ENCODE results near the gene SLC9A9. TPM values are rescaled to one million over a fixed set of nuclear protein-coding genes. Genes with fewer than 3 reads are reported as not detected.

The SLC9A9 gene
- total RNA-seq, 1 experiment from 2014 or later, result 1.4 TPM

DNA sequence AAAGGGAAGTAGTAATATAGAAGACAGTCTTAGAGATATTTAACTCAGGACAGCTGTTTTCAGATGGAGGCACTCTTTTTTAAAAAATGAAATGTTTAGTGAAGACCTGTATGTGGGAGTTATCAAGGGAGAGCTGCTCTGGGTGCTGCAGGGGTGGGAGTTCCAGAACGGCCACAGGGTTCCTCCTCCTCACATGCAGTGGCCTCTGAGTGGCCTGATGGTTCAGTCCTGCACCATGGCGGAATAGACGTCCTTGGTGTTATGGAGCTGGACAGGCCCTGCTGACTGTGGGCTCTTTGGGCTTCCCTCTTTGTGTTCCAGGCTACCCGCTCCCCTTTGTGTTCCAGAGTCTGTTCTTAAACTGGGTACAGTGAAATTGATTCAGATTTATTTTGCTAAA lies 602.6 kb downstream of the SLC9A9 start:
- H3K27me3 ChIP-seq (replicated peaks; ENCODE audit: insufficient read depth, low read depth, low read length, poor library complexity), result no peaks in the 10 kb centered on the region
- H3K27ac ChIP-seq (ENCODE audit: low read depth, low read length, poor library complexity, severe bottlenecking), result no peak overlapping the region
- H3K9me3 ChIP-seq (ENCODE audit: low read depth, low read length, poor library complexity, severe bottlenecking), result no peaks in the 10 kb centered on the region
- no peak for DNase-seq (ENCODE audit: low spot score)
- no peaks in the 10 kb centered on the region for H3K4me1 ChIP-seq (ENCODE audit: insufficient read depth, low read length, poor library complexity, severe bottlenecking)
- TF ChIP-seq, protein P1, sequence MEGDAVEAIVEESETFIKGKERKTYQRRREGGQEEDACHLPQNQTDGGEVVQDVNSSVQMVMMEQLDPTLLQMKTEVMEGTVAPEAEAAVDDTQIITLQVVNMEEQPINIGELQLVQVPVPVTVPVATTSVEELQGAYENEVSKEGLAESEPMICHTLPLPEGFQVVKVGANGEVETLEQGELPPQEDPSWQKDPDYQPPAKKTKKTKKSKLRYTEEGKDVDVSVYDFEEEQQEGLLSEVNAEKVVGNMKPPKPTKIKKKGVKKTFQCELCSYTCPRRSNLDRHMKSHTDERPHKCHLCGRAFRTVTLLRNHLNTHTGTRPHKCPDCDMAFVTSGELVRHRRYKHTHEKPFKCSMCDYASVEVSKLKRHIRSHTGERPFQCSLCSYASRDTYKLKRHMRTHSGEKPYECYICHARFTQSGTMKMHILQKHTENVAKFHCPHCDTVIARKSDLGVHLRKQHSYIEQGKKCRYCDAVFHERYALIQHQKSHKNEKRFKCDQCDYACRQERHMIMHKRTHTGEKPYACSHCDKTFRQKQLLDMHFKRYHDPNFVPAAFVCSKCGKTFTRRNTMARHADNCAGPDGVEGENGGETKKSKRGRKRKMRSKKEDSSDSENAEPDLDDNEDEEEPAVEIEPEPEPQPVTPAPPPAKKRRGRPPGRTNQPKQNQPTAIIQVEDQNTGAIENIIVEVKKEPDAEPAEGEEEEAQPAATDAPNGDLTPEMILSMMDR (conservative IDR thresholded peaks at IDR 0.05; ENCODE audit: low read depth, low read length), result no peak
- TF ChIP-seq EZH2 (IDR thresholded peaks at IDR 0.05; ENCODE audit: borderline replicate concordance, low read depth, low read length, poor library complexity, severe bottlenecking), result no peak
- BruUV-seq (replicated peaks), result no TSS peak
- POLR2A ChIA-PET (ENCODE audit: low non-redundant PET), result no interaction called here
- no peaks in the 10 kb centered on the region for H3K36me3 ChIP-seq (ENCODE audit: insufficient read depth, low read length, poor library complexity, severe bottlenecking)
- H3K4me3 ChIP-seq (ENCODE audit: low read depth, low read length, poor library complexity, severe bottlenecking), result no peak overlapping the region
- CTCF ChIA-PET, result no interaction called here
- intact Hi-C loops (cut with micrococcal nuclease; ENCODE audit: unreplicated experiment), result no loop called here

DNA sequence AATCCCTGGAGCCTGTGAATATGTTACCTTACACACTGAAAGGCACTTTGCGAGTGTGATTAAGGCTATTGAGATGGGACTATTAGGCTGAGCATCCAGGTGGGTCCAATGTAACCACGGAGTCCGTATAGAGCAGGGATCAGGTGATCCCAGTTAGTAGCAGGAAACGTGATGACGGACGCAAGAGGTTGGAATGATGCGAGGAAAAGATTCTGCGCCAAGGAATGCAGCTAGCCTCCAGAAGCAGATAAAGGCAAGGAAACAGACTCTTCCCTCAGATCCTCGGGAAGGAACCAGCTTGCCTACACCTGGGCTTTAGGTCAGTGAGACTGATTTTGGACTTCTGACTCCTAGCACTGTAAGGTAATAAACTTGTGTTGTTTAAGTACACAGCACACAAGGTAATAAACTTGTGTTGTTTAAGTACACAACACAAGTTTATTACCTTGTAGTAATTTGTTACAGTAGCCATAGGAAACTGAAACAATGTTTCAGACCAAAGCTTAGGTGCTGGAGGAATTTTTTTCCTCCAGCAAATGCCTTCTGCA lies 603.7 kb downstream of the SLC9A9 start:
- no peaks in the 10 kb centered on the region for H3K27me3 ChIP-seq (replicated peaks; ENCODE audit: insufficient read depth, low read depth, low read length, poor library complexity)
- H3K9me3 ChIP-seq (ENCODE audit: low read depth, low read length, poor library complexity, severe bottlenecking), result no peaks in the 10 kb centered on the region
- CTCF ChIA-PET, result no interaction called here
- no peak overlapping the region for H3K27ac ChIP-seq (ENCODE audit: low read depth, low read length, poor library complexity, severe bottlenecking)
- no peak for DNase-seq (ENCODE audit: low spot score)
- H3K4me3 ChIP-seq (ENCODE audit: low read depth, low read length, poor library complexity, severe bottlenecking), result no peak overlapping the region
- TF ChIP-seq, protein P1 (conservative IDR thresholded peaks at IDR 0.05; ENCODE audit: low read depth, low read length), result no peak
- TF ChIP-seq EZH2 (IDR thresholded peaks at IDR 0.05; ENCODE audit: borderline replicate concordance, low read depth, low read length, poor library complexity, severe bottlenecking), result no peak
- H3K4me1 ChIP-seq (ENCODE audit: insufficient read depth, low read length, poor library complexity, severe bottlenecking), result no peaks in the 10 kb centered on the region
- no peaks in the 10 kb centered on the region for H3K36me3 ChIP-seq (ENCODE audit: insufficient read depth, low read length, poor library complexity, severe bottlenecking)
- BruUV-seq (replicated peaks), result no TSS peak
- intact Hi-C loops (cut with micrococcal nuclease; ENCODE audit: unreplicated experiment), result no loop called here
- POLR2A ChIA-PET (ENCODE audit: low non-redundant PET), result no interaction called here

DNA sequence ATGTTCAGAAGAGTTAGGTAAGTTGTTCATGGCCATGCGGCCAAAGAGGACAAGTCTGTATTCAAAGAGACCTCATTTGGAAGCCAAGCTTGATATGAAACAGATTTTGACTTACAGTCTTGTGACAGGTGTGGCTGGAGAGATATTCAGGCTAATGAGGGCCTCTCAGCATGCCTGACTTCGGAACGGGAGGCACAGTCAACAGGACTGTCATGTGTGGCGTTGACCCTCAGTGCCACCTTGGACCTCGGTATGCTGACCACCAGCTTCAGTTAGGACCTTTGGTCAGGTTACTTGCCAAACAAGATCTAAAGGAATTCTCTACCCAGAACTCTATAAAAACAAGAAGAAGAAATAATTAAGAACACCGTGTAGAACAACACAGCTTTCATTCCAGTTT lies 604.6 kb downstream of the SLC9A9 start:
- no peaks in the 10 kb centered on the region for H3K36me3 ChIP-seq (ENCODE audit: insufficient read depth, low read length, poor library complexity, severe bottlenecking)
- no peak for DNase-seq (ENCODE audit: low spot score)
- no peak overlapping the region for H3K4me3 ChIP-seq (ENCODE audit: low read depth, low read length, poor library complexity, severe bottlenecking)
- ChIA-PET CTCF (no interaction called here), POLR2A (ENCODE audit: low non-redundant PET) (interaction anchor here (0.5 kb wide), 1 partner anchor 151 kb away, joined by 5 read pairs; no protein-coding TSS in a partner anchor)
- H3K9me3 ChIP-seq (ENCODE audit: low read depth, low read length, poor library complexity, severe bottlenecking), result no peaks in the 10 kb centered on the region
- intact Hi-C loops (cut with micrococcal nuclease; ENCODE audit: unreplicated experiment), result no loop called here
- H3K27me3 ChIP-seq (replicated peaks; ENCODE audit: insufficient read depth, low read depth, low read length, poor library complexity), result no peaks in the 10 kb centered on the region
- H3K4me1 ChIP-seq (ENCODE audit: insufficient read depth, low read length, poor library complexity, severe bottlenecking), result no peaks in the 10 kb centered on the region
- H3K27ac ChIP-seq (ENCODE audit: low read depth, low read length, poor library complexity, severe bottlenecking), result no peak overlapping the region
- BruUV-seq (replicated peaks), result no TSS peak
- TF ChIP-seq, protein P1 (conservative IDR thresholded peaks at IDR 0.05; ENCODE audit: low read depth, low read length), result no peak
- TF ChIP-seq EZH2 (IDR thresholded peaks at IDR 0.05; ENCODE audit: borderline replicate concordance, low read depth, low read length, poor library complexity, severe bottlenecking), result no peak
